ENCODE data around the gene KCNQ1. TPM values are rescaled to one million over a fixed set of nuclear protein-coding genes. Genes with fewer than 3 reads are reported as not detected.

Gene KCNQ1
- total and polyA plus RNA-seq, 2 donors, result 6.3 to 9.1 TPM

DNA sequence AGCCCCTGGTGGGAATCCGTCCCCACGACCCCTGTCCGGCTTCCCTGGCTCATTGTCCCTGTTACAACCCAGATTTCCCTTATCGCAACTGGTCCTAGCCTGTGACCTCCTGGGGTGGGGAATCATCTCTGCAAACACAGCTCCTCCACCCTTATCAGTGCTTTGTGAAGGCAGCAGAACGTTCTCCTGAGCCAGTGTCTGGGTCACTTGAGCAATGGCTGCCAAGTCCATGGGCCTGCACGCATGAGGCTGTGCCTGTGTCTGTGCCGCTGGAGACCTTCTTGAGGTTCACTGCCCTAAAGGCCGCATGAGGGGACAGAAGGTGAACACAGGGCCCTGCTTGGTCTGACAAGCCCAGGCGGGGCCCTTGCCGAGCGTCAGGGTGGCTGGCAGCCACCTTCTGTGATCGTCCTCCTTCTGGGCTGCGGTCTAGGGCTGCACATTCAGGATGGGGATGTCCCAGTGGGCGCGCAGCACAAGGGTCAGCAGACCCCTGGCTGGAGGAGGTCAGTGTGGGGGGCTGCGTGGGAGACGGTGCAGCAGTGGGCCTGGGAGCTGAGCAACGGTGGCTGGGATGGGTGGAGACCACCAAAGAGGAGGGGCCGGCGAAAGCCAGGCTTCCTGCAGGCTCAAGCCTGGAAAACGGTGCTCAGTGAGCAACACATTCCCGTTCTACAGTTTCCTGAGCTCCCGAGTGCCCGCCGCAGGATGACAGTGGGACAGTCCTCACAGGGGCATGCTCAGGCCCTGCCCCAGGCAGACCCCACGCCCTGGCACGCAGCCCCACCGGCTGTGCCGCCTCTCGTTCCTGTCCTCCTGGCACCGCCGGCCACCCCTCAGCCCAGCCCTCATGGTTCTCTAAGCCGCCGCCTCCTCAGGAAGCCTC, 366.6 kb downstream of the KCNQ1 start:
- Histone ChIP-seq H3K4me3 (ENCODE audit: low read depth, low read length) (no peak overlapping the region), H3K27ac (ENCODE audit: low read depth) (peak overlapping the region; percentile 64), H3K36me3 (ENCODE audit: insufficient read depth) (no peaks in the 10 kb centered on the region), H3K4me1 (ENCODE audit: insufficient read depth) (peaks cover 2% of the 10 kb centered on the region)
- WGBS, result 67% methylated on average over 34 of the region's 34 CpGs
- no peak for DNase-seq (ENCODE audit: extremely low spot score)

DNA sequence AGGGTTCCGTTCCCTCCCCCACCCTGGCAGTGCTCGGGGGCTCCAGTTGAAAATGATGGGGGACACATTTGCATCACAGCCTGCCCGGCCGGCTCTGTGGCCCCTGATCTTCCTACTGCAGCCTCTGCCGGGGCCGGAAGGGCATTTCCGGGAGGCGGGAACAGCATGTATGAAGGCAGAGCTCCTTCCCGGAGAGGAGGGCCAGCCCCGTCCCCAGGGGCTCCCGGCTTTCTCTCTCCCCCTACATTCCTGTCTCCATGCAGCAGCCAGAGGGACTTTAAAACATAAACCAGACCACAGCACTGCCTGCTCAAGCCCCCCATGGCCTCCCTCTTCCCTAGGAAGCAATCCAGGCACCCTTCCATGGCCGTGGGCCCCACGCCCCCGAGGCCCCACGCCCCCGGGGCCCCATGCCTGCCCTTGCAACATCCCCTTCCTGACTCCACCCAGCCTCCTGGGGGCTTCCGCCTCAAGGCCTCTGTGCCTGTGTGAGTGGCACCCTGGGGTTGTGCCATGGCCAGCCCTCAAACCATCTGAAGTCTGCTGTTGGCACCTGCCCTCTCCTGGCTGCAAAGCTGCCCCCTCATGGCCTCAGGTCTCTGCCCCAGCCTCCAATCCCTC, 367.7 kb downstream of the KCNQ1 start:
- Histone ChIP-seq H3K36me3 (ENCODE audit: insufficient read depth) (no peaks in the 10 kb centered on the region), H3K4me3 (ENCODE audit: low read depth, low read length) (no peak overlapping the region), H3K4me1 (ENCODE audit: insufficient read depth) (peaks cover 2% of the 10 kb centered on the region), H3K27ac (ENCODE audit: low read depth) (peak overlapping the region; percentile 64)
- 21% methylated on average over 17 of the region's 17 CpGs for WGBS
- DNase-seq (ENCODE audit: extremely low spot score), result no peak

DNA sequence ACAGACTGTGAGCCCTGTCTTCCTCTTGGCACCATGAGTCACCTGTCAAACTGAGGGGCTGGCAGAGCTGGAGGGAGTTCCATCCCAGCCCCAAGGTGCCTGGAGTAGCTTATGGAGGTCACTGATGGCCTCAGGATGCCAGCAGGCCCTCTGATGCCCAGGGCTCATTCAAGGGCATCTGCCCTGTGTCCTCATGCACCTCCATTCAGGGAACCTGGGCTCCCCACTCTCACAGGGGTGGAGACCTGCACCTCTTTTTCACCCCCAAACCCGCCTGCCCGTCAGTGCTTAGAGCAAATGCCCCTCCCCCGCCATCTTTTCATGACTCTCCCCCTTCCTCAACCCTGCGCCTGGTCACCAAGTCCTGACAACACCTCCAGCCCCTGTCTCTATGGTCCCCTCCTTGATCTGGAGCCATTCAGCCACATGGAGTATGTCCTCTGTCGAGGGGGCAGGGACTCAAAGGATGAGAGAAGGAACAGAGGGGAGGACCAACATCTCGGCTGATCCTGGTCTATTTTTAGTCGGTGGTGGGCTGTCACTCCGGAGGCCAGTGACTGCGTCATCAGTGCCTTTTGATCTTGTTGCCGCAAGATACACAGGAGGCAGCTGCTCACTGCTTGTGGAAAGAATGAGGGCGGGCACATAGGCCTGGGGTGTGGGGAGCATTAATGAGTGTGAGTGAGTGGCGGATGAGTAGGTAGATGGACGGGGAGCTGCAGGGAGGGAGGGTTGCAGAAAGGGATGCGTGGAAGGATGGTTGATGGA, 368.5 kb downstream of the KCNQ1 start:
- DNase-seq (ENCODE audit: extremely low spot score), result no peak
- Histone ChIP-seq H3K36me3 (ENCODE audit: insufficient read depth) (no peaks in the 10 kb centered on the region), H3K27ac (ENCODE audit: low read depth) (peak overlapping the region; percentile 25), H3K4me3 (ENCODE audit: low read depth, low read length) (no peak overlapping the region), H3K4me1 (ENCODE audit: insufficient read depth) (peaks cover 2% of the 10 kb centered on the region)
- 69% methylated on average over 14 of the region's 14 CpGs for WGBS

GRCh38 chr11:2813968-2814367, 369.2 kb downstream of the KCNQ1 start:
- WGBS, result 100% methylated on average over 1 of the region's 1 CpG
- Histone ChIP-seq H3K4me1 (ENCODE audit: insufficient read depth) (peaks cover 2% of the 10 kb centered on the region), H3K4me3 (ENCODE audit: low read depth, low read length) (no peak overlapping the region), H3K27ac (ENCODE audit: low read depth) (no peak overlapping the region), H3K36me3 (ENCODE audit: insufficient read depth) (no peaks in the 10 kb centered on the region)
- DNase-seq (ENCODE audit: extremely low spot score), result no peak

DNA sequence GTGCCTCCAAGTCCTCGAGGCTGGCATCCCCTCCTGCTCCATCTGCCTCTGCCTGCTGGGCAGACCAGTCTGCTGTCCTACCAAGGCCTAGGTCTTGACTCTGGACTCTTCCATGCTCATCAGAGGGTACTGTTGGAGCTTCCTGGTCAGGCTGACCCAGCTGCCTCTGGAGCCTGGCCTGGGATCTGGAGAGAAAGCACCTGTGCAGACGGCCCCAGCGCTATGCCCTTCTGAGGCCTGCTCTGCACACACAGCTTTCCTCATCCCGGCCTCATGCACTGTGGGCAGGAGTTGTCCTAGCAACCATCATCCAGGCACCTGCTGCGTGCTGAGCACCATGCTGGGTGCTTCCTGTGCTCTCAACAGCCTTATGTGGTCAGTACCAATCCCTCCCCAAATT, 369.9 kb downstream of the KCNQ1 start:
- no peak for DNase-seq (ENCODE audit: extremely low spot score)
- H3K4me1 ChIP-seq (ENCODE audit: insufficient read depth), result peaks cover 2% of the 10 kb centered on the region
- no peak overlapping the region for H3K4me3 ChIP-seq (ENCODE audit: low read depth, low read length)
- 94% methylated on average over 5 of the region's 5 CpGs for WGBS
- H3K36me3 ChIP-seq (ENCODE audit: insufficient read depth), result no peaks in the 10 kb centered on the region
- no peak overlapping the region for H3K27ac ChIP-seq (ENCODE audit: low read depth)

- no peak overlapping the region for H3K4me3 ChIP-seq (ENCODE audit: low read depth, low read length)
- H3K27ac ChIP-seq (ENCODE audit: low read depth), result no peak overlapping the region
- DNase-seq (ENCODE audit: extremely low spot score), result no peak
- H3K4me1 ChIP-seq (ENCODE audit: insufficient read depth), result peaks cover 2% of the 10 kb centered on the region
- H3K36me3 ChIP-seq (ENCODE audit: insufficient read depth), result no peaks in the 10 kb centered on the region
- 96% methylated on average over 16 of the region's 16 CpGs for WGBS
Measured at GRCh38 chr11:2815762-2816496, 371.1 kb downstream of the KCNQ1 start.

DNA sequence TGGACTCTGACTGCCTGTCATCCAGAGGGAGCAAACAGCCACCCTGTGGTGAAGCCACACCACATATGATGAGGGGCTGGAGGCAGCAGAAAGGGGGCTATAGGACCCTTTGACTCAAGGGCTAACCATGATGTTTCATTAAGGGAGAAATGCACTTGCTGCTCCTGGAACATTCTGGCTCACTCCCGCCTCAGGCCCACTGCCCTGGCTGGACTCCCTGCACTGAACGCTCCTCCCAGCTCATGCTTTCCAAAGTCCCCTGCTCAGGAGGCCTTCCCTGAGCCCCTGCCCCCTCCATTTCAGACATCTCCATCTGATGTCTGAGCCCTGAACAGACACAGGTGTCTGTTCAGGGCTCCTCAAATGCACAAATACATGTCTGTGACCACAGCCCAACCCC, 371.7 kb downstream of the KCNQ1 start:
- no peak overlapping the region for H3K27ac ChIP-seq (ENCODE audit: low read depth)
- H3K4me1 ChIP-seq (ENCODE audit: insufficient read depth), result peaks cover 2% of the 10 kb centered on the region
- no peak overlapping the region for H3K4me3 ChIP-seq (ENCODE audit: low read depth, low read length)
- DNase-seq (ENCODE audit: extremely low spot score), result no peak
- H3K36me3 ChIP-seq (ENCODE audit: insufficient read depth), result no peaks in the 10 kb centered on the region
- WGBS, result 76% methylated on average over 2 of the region's 2 CpGs

DNA sequence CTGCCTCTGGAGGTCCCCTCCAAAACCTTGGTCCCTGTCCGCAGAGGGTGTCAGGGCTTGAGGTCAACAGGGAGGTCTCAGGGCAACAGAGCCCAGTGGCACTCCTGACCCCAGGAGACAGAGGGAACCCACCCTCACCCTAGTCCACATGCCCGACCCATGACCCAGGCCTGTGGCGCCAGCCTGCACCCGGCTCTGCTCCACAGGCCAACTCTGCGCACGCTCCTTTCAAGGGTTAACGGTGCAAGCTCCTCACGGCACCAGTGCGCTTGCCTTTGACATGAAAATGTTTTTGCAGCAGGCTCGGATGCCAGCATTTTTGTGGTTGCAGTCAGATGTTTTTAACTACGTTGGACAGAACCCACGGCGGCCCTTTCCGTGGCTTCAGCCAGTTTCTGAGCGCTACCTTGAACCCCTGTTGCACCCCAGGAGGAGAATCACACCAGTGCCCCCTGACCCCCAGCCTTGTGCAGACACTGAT, 372.2 kb downstream of the KCNQ1 start:
- no peak overlapping the region for H3K4me3 ChIP-seq (ENCODE audit: low read depth, low read length)
- no peak overlapping the region for H3K27ac ChIP-seq (ENCODE audit: low read depth)
- no peak for DNase-seq (ENCODE audit: extremely low spot score)
- no peaks in the 10 kb centered on the region for H3K36me3 ChIP-seq (ENCODE audit: insufficient read depth)
- 53% methylated on average over 15 of the region's 15 CpGs for WGBS
- peaks cover 2% of the 10 kb centered on the region for H3K4me1 ChIP-seq (ENCODE audit: insufficient read depth)

GRCh38 chr11:2817431-2817830, 372.6 kb downstream of the KCNQ1 start:
- Histone ChIP-seq H3K4me3 (ENCODE audit: low read depth, low read length) (no peak overlapping the region), H3K27ac (ENCODE audit: low read depth) (no peak overlapping the region), H3K36me3 (ENCODE audit: insufficient read depth) (no peaks in the 10 kb centered on the region), H3K4me1 (ENCODE audit: insufficient read depth) (peaks cover 2% of the 10 kb centered on the region)
- WGBS, result 82% methylated on average over 6 of the region's 6 CpGs
- DNase-seq (ENCODE audit: extremely low spot score), result no peak

- no peak for DNase-seq (ENCODE audit: extremely low spot score)
- H3K4me1 ChIP-seq (ENCODE audit: insufficient read depth), result no peaks in the 10 kb centered on the region
- H3K4me3 ChIP-seq (ENCODE audit: low read depth, low read length), result no peak overlapping the region
- no peaks in the 10 kb centered on the region for H3K36me3 ChIP-seq (ENCODE audit: insufficient read depth)
- 94% methylated on average over 6 of the region's 6 CpGs for WGBS
- H3K27ac ChIP-seq (ENCODE audit: low read depth), result no peak overlapping the region
Measured at GRCh38 chr11:2818021-2818420, 373.2 kb downstream of the KCNQ1 start.

DNA sequence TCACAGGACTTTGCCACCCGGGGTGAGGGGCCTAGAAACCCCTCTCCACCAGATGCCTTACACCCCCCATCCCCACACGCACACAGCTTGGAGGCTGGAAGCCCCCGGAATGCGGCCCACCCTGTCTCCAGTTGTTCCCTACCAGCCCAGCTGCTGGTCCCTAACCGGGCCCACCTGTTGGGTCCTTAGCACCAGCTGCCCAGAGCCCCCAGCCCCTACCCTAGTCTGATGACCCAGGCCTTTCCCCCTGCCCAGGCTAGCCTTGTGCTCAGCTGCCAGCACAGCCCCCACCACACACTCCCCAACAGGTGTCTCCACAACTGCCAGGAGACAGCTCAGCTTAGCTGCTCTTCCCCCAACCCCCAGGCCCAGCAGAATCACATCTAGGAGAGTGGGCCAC, 373.7 kb downstream of the KCNQ1 start:
- no peak overlapping the region for H3K4me3 ChIP-seq (ENCODE audit: low read depth, low read length)
- no peak for DNase-seq (ENCODE audit: extremely low spot score)
- H3K4me1 ChIP-seq (ENCODE audit: insufficient read depth), result no peaks in the 10 kb centered on the region
- H3K27ac ChIP-seq (ENCODE audit: low read depth), result no peak overlapping the region
- WGBS, result 92% methylated on average over 5 of the region's 5 CpGs
- no peaks in the 10 kb centered on the region for H3K36me3 ChIP-seq (ENCODE audit: insufficient read depth)

DNA sequence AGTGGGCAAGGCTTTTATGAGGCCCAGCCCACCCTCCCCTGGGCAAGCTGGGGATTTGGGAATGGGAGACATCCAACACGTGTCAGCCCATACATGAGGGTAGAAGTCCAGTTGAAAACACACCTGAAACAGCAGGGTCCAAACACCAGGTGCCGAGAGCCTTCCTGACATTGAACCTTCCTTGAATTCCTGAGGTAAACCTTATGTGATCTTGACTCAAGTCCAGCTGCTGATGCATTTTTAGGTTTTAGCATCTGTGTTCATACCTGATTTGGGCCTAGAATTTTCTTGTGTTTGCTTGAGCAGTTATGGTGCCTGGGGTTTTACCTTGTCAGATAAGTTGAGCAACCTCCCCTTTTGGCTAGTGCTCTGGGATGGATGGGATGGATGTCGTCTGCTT, 374.5 kb downstream of the KCNQ1 start:
- DNase-seq (ENCODE audit: extremely low spot score), result no peak
- 94% methylated on average over 3 of the region's 3 CpGs for WGBS
- Histone ChIP-seq H3K4me3 (ENCODE audit: low read depth, low read length) (no peak overlapping the region), H3K36me3 (ENCODE audit: insufficient read depth) (no peaks in the 10 kb centered on the region), H3K4me1 (ENCODE audit: insufficient read depth) (no peaks in the 10 kb centered on the region), H3K27ac (ENCODE audit: low read depth) (no peak overlapping the region)

DNA sequence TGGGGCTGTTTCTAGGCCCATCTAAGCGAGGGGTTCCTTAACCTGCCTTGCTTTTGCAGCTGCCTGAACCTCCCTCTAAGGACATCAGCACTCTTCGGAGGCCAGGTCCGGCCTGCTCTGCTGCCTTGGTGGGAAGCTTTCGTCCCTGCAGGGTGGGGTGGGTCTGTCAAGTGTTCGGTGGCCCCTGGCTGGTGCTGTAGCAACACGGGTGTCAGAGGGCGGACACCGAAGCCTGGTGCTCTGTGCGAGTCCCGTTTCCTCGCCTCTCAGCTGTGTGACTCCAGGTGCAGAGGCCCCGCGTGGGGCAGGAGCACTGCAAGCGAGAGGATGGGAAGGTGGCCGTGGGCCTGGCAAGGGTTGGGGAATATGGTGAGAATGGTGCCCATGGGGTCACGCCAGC, 376.2 kb downstream of the KCNQ1 start:
- no peaks in the 10 kb centered on the region for H3K4me1 ChIP-seq (ENCODE audit: insufficient read depth)
- no peaks in the 10 kb centered on the region for H3K36me3 ChIP-seq (ENCODE audit: insufficient read depth)
- no peak overlapping the region for H3K4me3 ChIP-seq (ENCODE audit: low read depth, low read length)
- WGBS, result 94% methylated on average over 16 of the region's 16 CpGs
- no peak for DNase-seq (ENCODE audit: extremely low spot score)
- H3K27ac ChIP-seq (ENCODE audit: low read depth), result no peak overlapping the region

All from urinary bladder (tissue), 4 donors.